IPS-20b (cell line): ENCODE data around the gene PSMB4.
"Not testable (repeated sequence)": the region's sequence is repeated elsewhere in the genome, so short reads cannot be mapped to it uniquely, and the experiment has no call there.

Experiments
- H3K27ac ChIP-seq: one replicate; pipeline ENCODE4 v1.5.1; 2013; ENCODE audit warnings: low read length
- H3K27me3 ChIP-seq: 2 replicates; pipeline ENCODE4 v1.6.1; 2013; ENCODE audit warnings: mild to moderate bottlenecking, low read length, inconsistent platforms; ENCODE audit not compliant: insufficient read depth
- H3K36me3 ChIP-seq: 2 replicates; pipeline ENCODE4 v1.6.1; 2013; ENCODE audit warnings: low read depth, mild to moderate bottlenecking, inconsistent platforms, low read length, moderate library complexity; ENCODE audit not compliant: insufficient read depth
- H3K4me1 ChIP-seq: 2 replicates; pipeline ENCODE4 v1.6.1; 2013; ENCODE audit warnings: mild to moderate bottlenecking, control low read depth, inconsistent platforms, low read length, moderate library complexity; ENCODE audit not compliant: insufficient read depth
- H3K4me3 ChIP-seq: 2 replicates; pipeline ENCODE4 v1.5.1; 2013; ENCODE audit warnings: mild to moderate bottlenecking, low read length, inconsistent platforms
- H3K9ac ChIP-seq: 2 replicates; pipeline ENCODE4 v1.6.1; 2013; ENCODE audit warnings: low read depth, mild to moderate bottlenecking, inconsistent platforms, low read length, moderate library complexity
- H3K9me3 ChIP-seq: 2 replicates; pipeline ENCODE4 v1.6.1; 2013; ENCODE audit warnings: mild to moderate bottlenecking, low read depth, low read length, inconsistent platforms; ENCODE audit not compliant: insufficient read depth

PSMB4 gene

GRCh38 chr1:151369621-151370048 is 29.7 kb upstream of the PSMB4 start:
- Histone ChIP-seq H3K27ac (no peak overlapping the region), H3K27me3 (no peaks in the 10 kb centered on the region), H3K9ac (no peak overlapping the region), H3K9me3 (no peaks in the 10 kb centered on the region), H3K4me3 (no peak overlapping the region), H3K36me3 (no peaks in the 10 kb centered on the region; the same call in 1 of the 2 replicates), H3K4me1 (peaks cover 7% of the 10 kb centered on the region)

GRCh38 chr1:151370211-151370911 is 29.0 kb upstream of the PSMB4 start:
- H3K27me3 ChIP-seq: no peaks in the 10 kb centered on the region
- H3K4me3 ChIP-seq: no peak overlapping the region
- no peaks in the 10 kb centered on the region for H3K9me3 ChIP-seq
- H3K9ac ChIP-seq: no peak overlapping the region
- H3K4me1 ChIP-seq: peaks cover 7% of the 10 kb centered on the region
- no peaks in the 10 kb centered on the region for H3K36me3 ChIP-seq
- H3K27ac ChIP-seq: no peak overlapping the region

- no peak overlapping the region for H3K9ac ChIP-seq
- no peaks in the 10 kb centered on the region for H3K9me3 ChIP-seq
- H3K27me3 ChIP-seq: no peaks in the 10 kb centered on the region
- no peaks in the 10 kb centered on the region for H3K36me3 ChIP-seq
- H3K4me1 ChIP-seq: peaks cover 7% of the 10 kb centered on the region
- no peak overlapping the region for H3K27ac ChIP-seq
- peak overlapping the region; percentile 63 for H3K4me3 ChIP-seq
These were observed 27.9 kb upstream of the PSMB4 start for GRCh38 chr1:151371370-151372057.

GRCh38 chr1:151372058-151372934 is 27.1 kb upstream of the PSMB4 start, which contains the start of gene SELENBP1:
Gene SELENBP1 (minus strand): TSS chr1:151372705. CDS start chr1:151372641, 64 bp downstream.
- Histone ChIP-seq H3K27me3 (no peaks in the 10 kb centered on the region), H3K4me1 (peaks cover 7% of the 10 kb centered on the region), H3K27ac (no peak within 1 kb of the TSS), H3K9me3 (no peaks in the 10 kb centered on the region), H3K4me3 (peak within 1 kb of the TSS; percentile 63), H3K36me3 (no peaks in the 10 kb centered on the region), H3K9ac (peak within 1 kb of the TSS; percentile 65; the same call in 1 of the 2 replicates)

- peaks cover 7% of the 10 kb centered on the region for H3K4me1 ChIP-seq
- H3K9me3 ChIP-seq: no peaks in the 10 kb centered on the region
- no peak overlapping the region for H3K9ac ChIP-seq
- no peaks in the 10 kb centered on the region for H3K27me3 ChIP-seq
- no peak overlapping the region for H3K4me3 ChIP-seq
- H3K36me3 ChIP-seq: no peaks in the 10 kb centered on the region
- H3K27ac ChIP-seq: no peak overlapping the region
These were observed 26.2 kb upstream of the PSMB4 start for GRCh38 chr1:151373196-151373595.

- Histone ChIP-seq H3K27me3 (no peaks in the 10 kb centered on the region), H3K27ac (no peak overlapping the region), H3K9ac (no peak overlapping the region), H3K4me3 (no peak overlapping the region), H3K4me1 (peaks cover under 1% of the 10 kb centered on the region; the same call in 1 of the 2 replicates), H3K36me3 (no peaks in the 10 kb centered on the region), H3K9me3 (no peaks in the 10 kb centered on the region)
These were observed 22.1 kb upstream of the PSMB4 start for GRCh38 chr1:151377150-151377884.

GRCh38 chr1:151384584-151384983 is 14.8 kb upstream of the PSMB4 start:
- no peaks in the 10 kb centered on the region for H3K4me1 ChIP-seq
- H3K27ac ChIP-seq: no peak overlapping the region
- H3K9ac ChIP-seq: no peak overlapping the region
- no peak overlapping the region for H3K4me3 ChIP-seq
- H3K9me3 ChIP-seq: no peaks in the 10 kb centered on the region; the same call in 1 of the 2 replicates
- H3K36me3 ChIP-seq: no peaks in the 10 kb centered on the region
- H3K27me3 ChIP-seq: no peaks in the 10 kb centered on the region; the same call in 1 of the 2 replicates

- Histone ChIP-seq H3K9me3 (no peaks in the 10 kb centered on the region; the same call in 1 of the 2 replicates), H3K27ac (no peak overlapping the region), H3K4me3 (no peak overlapping the region), H3K36me3 (no peaks in the 10 kb centered on the region), H3K4me1 (no peaks in the 10 kb centered on the region), H3K9ac (no peak overlapping the region), H3K27me3 (no peaks in the 10 kb centered on the region; the same call in 1 of the 2 replicates)
These were observed 13.4 kb upstream of the PSMB4 start for GRCh38 chr1:151386002-151386401.

GRCh38 chr1:151390221-151391078 is 8.9 kb upstream of the PSMB4 start:
- H3K36me3 ChIP-seq: not testable (repeated sequence)

GRCh38 chr1:151391079-151391563 is 8.3 kb upstream of the PSMB4 start:
- Histone ChIP-seq H3K27me3 (no peaks in the 10 kb centered on the region), H3K4me1 (no peaks in the 10 kb centered on the region), H3K9me3 (no peaks in the 10 kb centered on the region; the same call in none of the 2 replicates), H3K4me3 (no peak overlapping the region), H3K9ac (no peak overlapping the region), H3K36me3 (no peaks in the 10 kb centered on the region), H3K27ac (no peak overlapping the region)

More at GRCh38 chr1:151390221-151391078, 8.9 kb upstream of the PSMB4 start:
- H3K27me3 ChIP-seq, H3K4me1 ChIP-seq, H3K9ac ChIP-seq, H3K4me3 ChIP-seq, H3K27ac ChIP-seq, H3K9me3 ChIP-seq: not testable (repeated sequence)
